Measurements from ENCODE around the gene ACHE. TPM values are rescaled to one million over a fixed set of nuclear protein-coding genes. Genes with fewer than 3 reads are reported as not detected.

ACHE gene
- total RNA-seq, 1 experiment from 2014 or later: 7.0 TPM

- Mint-ChIP-seq H3K27me3 (ENCODE audit: low read depth) (no peaks in the 10 kb centered on the region; the same call in 1 of the 2 replicates), H3K4me3 (no peak overlapping the region), H3K9me3 (no peaks in the 10 kb centered on the region; a peak in 1 of 5 replicates), H3K27ac (0 out of 7 replicates have a peak overlapping the region, but pooled peaks of 1 of the 3 experiments have one; percentile 24), H3K36me3 (ENCODE audit: insufficient read depth in 1 of 3, low read depth in 3 of 3) (no peaks in the 10 kb centered on the region; a peak in 1 of 7 replicates), H3K4me1 (peaks cover 7 to 14% of the 10 kb centered on the region in 2 experiments)
- Histone ChIP-seq H2AK5ac (ENCODE audit: insufficient read length, low read length) (no peak overlapping the region), H3K23me2 (ENCODE audit: insufficient read length, low read depth, low read length, poor library complexity, severe bottlenecking) (no peaks in the 10 kb centered on the region), H4K5ac (ENCODE audit: insufficient read length, low read depth, low read length) (no peak overlapping the region), H3K14ac (ENCODE audit: insufficient read depth, low read length) (no peak overlapping the region), H3K18ac (ENCODE audit: insufficient read length, low read depth, low read length) (no peak overlapping the region), H3K9ac (ENCODE audit: extremely low read depth, insufficient read length, low read length) (no peak overlapping the region), H4K91ac (ENCODE audit: insufficient read length, low read depth, low read length) (no peak overlapping the region), H3T11ph (ENCODE audit: low read length) (no peak overlapping the region), H3K27me3 (ENCODE audit: insufficient read depth, low read length) (no peaks in the 10 kb centered on the region), H3K4me1 (ENCODE audit: insufficient read depth, low read length) (0 out of 2 replicates have a peak, but pooled peaks cover 2% of the 10 kb centered on the region), H3K9me3 (ENCODE audit: control insufficient read depth, low read depth, low read length) (no peaks in the 10 kb centered on the region), H4K20me1 (ENCODE audit: control insufficient read depth, insufficient read depth, insufficient read length) (no peaks in the 10 kb centered on the region), H2AFZ (ENCODE audit: low read length) (no peak overlapping the region), H3K27ac (ENCODE audit: insufficient read length, low read depth, low read length) (no peak overlapping the region), H3K4me2 (ENCODE audit: insufficient read depth, insufficient read length, low read length) (no peak overlapping the region), H3K79me2 (ENCODE audit: insufficient read depth, low read length) (no peaks in the 10 kb centered on the region), H2BK120ac (ENCODE audit: low read depth, low read length, poor library complexity, severe bottlenecking) (no peak overlapping the region), H4K8ac (replicated peaks; ENCODE audit: insufficient read length, low read depth, low read length) (no peak overlapping the region), H3K79me1 (ENCODE audit: insufficient read depth, low read depth, low read length, poor library complexity, severe bottlenecking) (no peaks in the 10 kb centered on the region), H2BK20ac (ENCODE audit: low read depth, low read length, poor library complexity, severe bottlenecking) (no peak overlapping the region), H3K4ac (ENCODE audit: low read depth, low read length) (no peak overlapping the region), H2BK15ac (ENCODE audit: low read depth, low read length) (no peak overlapping the region), H3K23ac (ENCODE audit: insufficient read length, low read depth, low read length) (no peak overlapping the region), H2BK5ac (ENCODE audit: insufficient read length, low read length) (no peak overlapping the region), H3K56ac (ENCODE audit: insufficient read length, low read depth, low read length) (no peak overlapping the region), H2BK12ac (ENCODE audit: insufficient read length, low read depth, low read length) (no peak overlapping the region)
- DNase-seq: no peak
- TF ChIP-seq CTCF (conservative IDR thresholded peaks at IDR 0.05): no peak
- WGBS (ENCODE audit: extremely low coverage, insufficient read length, low lambda C conversion rate): no CpG with 5 or more reads among the region's 15 CpGs
Observed at GRCh38 chr7:100914208-100914878, 18.7 kb upstream of the ACHE start.

Data from H9 (cell line).